Progenitor cell of endocrine pancreas (in vitro differentiated cells): Measurements from ENCODE around the gene PUS1. TPM values are rescaled to one million over a fixed set of nuclear protein-coding genes. Genes with fewer than 3 reads are reported as not detected.

ENCODE experiments used
- DNase-seq: peaks from one replicate; pipeline ENCODE4 v3.0.0; 2021; ENCODE audit warnings: low spot score; ENCODE audit not compliant: unreplicated experiment
- H3K27ac Mint-ChIP-seq: 2 replicates; pipeline ENCODE4 v1.8.0; 2021; ENCODE audit warnings: mild to moderate bottlenecking, moderate library complexity, mixed read lengths
- H3K27me3 Mint-ChIP-seq: 2 replicates; pipeline ENCODE4 v1.8.0; 2021; ENCODE audit warnings: mixed read lengths
- H3K36me3 Mint-ChIP-seq: 2 replicates; pipeline ENCODE4 v1.8.0; 2022; ENCODE audit warnings: mixed read lengths; ENCODE audit not compliant: insufficient read depth
- H3K4me1 Mint-ChIP-seq: 2 replicates; pipeline ENCODE4 v1.8.0; 2021; ENCODE audit warnings: low read depth, mixed read lengths
- H3K4me3 Mint-ChIP-seq: 2 replicates; pipeline ENCODE4 v1.8.0; 2021; ENCODE audit warnings: low read depth, mild to moderate bottlenecking, moderate library complexity, mixed read lengths
- H3K9me3 Mint-ChIP-seq: 2 replicates; pipeline ENCODE4 v1.8.0; 2021; ENCODE audit warnings: low read depth, mixed read lengths
- CTCF ChIP-seq: fragments of 200-600 bp; sonication (generic); IDR thresholded peaks from one replicate; pipeline ENCODE4 v1.5.0; 2021; ENCODE audit warnings: antibody characterized with exemption, mild to moderate bottlenecking; ENCODE audit not compliant: unreplicated experiment
- total RNA-seq: library from RNA; stranded (reverse); gene quantifications from 2 replicates; pipeline ENCODE4 v1.2.1, GENCODE V29; 2021

The PUS1 gene
- total RNA-seq, 1 donor from 2014 or later: 38.5 TPM

- H3K27ac Mint-ChIP-seq: no peak overlapping the region
- DNase-seq: no peak
- H3K4me3 Mint-ChIP-seq: no peak overlapping the region
- no peak for TF ChIP-seq CTCF
- no peaks in the 10 kb centered on the region for H3K4me1 Mint-ChIP-seq
- H3K9me3 Mint-ChIP-seq: no peaks in the 10 kb centered on the region
- peaks cover 24% of the 10 kb centered on the region for H3K36me3 Mint-ChIP-seq
- no peaks in the 10 kb centered on the region for H3K27me3 Mint-ChIP-seq
These were observed 65.5 kb downstream of the PUS1 start for GRCh38 chr12:131994589-131994988.

Other genes with a start within 250 kb of the PUS1 start
- gene SFSWAP, start 218.2 kb upstream of the PUS1 start, total RNA-seq: 62.1 and 64.5 TPM in 2 replicates
- 0.48 and 0.49 TPM in 2 replicates for gene MMP17, start 100.9 kb upstream of the PUS1 start, total RNA-seq
- 111 and 122 TPM in 2 replicates for gene ULK1, start 34.7 kb upstream of the PUS1 start, total RNA-seq
- gene EP400, start 20.7 kb downstream of the PUS1 start, total RNA-seq: 63.0 and 66.6 TPM in 2 replicates
- gene DDX51, start 215.0 kb downstream of the PUS1 start, total RNA-seq: 28.1 and 29.4 TPM in 2 replicates
- 27.0 and 27.3 TPM in 2 replicates for gene NOC4L, start 215.2 kb downstream of the PUS1 start, total RNA-seq